ENCODE measurements around the gene RCL1. TPM values are rescaled to one million over a fixed set of nuclear protein-coding genes. Genes with fewer than 3 reads are reported as not detected.

Gene RCL1
- polyA plus RNA-seq, 1 of the 3 experiments (the other 2 are of a cell fraction) = 18.4 TPM

- no peaks in the 10 kb centered on the region for H3F3A ChIP-seq (replicated peaks; ENCODE audit: insufficient read depth)
- peaks cover 0 to 3% of the 10 kb centered on the region in 2 experiments for H3K36me3 ChIP-seq (replicated peaks in 1 of 2; ENCODE audit: control insufficient read depth in 1 of 2, insufficient read depth in 2 of 2, low read length in 1 of 2)
- ChIA-PET POLR2A (no interaction called here), CTCF (interaction anchor here (0.6 to 1.9 kb wide), 2 partner anchors 8 to 47 kb away, joined by 4 to 6 read pairs; no protein-coding TSS in a partner anchor)
- H3K27ac ChIP-seq (ENCODE audit: low read depth in 2 of 2, low read length in 1 of 2) = no peak overlapping the region
- no peak for DNase-seq
- no peaks in the 10 kb centered on the region for H3K27me3 ChIP-seq (ENCODE audit: insufficient read depth)
- no peak overlapping the region for H2AFZ ChIP-seq (ENCODE audit: low read depth)
- no peak overlapping the region for H3K9ac ChIP-seq
- no peaks in the 10 kb centered on the region for H3K4me1 ChIP-seq (ENCODE audit: control insufficient read depth in 1 of 2, insufficient read depth in 2 of 2, low read depth in 1 of 2, low read length in 1 of 2)
- TF ChIP-seq NFIC (IDR thresholded peaks at IDR 0.05; ENCODE audit: borderline replicate concordance) (no peak), EZH2phosphoT487 (IDR thresholded peaks at IDR 0.05; ENCODE audit: borderline replicate concordance, low read depth) (no peak), TAF1 (IDR thresholded peaks at IDR 0.05; ENCODE audit: borderline replicate concordance, low read depth, low read length) (no peak), FOXJ3 (CRISPR knock-in tag; IDR thresholded peaks at IDR 0.05) (no peak)
- TF ChIP-seq, protein P1, sequence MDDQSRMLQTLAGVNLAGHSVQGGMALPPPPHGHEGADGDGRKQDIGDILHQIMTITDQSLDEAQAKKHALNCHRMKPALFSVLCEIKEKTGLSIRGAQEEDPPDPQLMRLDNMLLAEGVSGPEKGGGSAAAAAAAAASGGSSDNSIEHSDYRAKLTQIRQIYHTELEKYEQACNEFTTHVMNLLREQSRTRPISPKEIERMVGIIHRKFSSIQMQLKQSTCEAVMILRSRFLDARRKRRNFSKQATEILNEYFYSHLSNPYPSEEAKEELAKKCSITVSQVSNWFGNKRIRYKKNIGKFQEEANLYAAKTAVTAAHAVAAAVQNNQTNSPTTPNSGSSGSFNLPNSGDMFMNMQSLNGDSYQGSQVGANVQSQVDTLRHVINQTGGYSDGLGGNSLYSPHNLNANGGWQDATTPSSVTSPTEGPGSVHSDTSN (IDR thresholded peaks at IDR 0.05) = no peak
- H3K9me3 ChIP-seq = no peaks in the 10 kb centered on the region
- H3K4me2 ChIP-seq = no peak overlapping the region
- H3K79me2 ChIP-seq (ENCODE audit: insufficient read depth) = peaks cover 93% of the 10 kb centered on the region
- H4K20me1 ChIP-seq (ENCODE audit: insufficient read depth) = 0 out of 2 replicates have a peak, but pooled peaks cover 3% of the 10 kb centered on the region
- H3K4me3 ChIP-seq (ENCODE audit: low read depth in 2 of 2, low read length in 1 of 2) = no peak overlapping the region
- WGBS (ENCODE audit: low lambda C conversion rate) = 86% methylated on average over 1 of the region's 3 CpGs
- no peaks in the 10 kb centered on the region for H3K9me2 ChIP-seq
Observed at GRCh38 chr9:4805191-4805918, 12.6 kb downstream of the RCL1 start.

GRCh38 chr9:4810565-4810964 is 17.8 kb downstream of the RCL1 start:
- Histone ChIP-seq H3K36me3 (replicated peaks in 1 of 2; ENCODE audit: control insufficient read depth in 1 of 2, insufficient read depth in 2 of 2, low read length in 1 of 2) (peaks cover 0 to 8% of the 10 kb centered on the region in 2 experiments), H3K9me3 (no peaks in the 10 kb centered on the region), H3K4me3 (ENCODE audit: low read depth in 2 of 2, low read length in 1 of 2) (no peak overlapping the region), H3K27ac (ENCODE audit: low read depth in 2 of 2, low read length in 1 of 2) (no peak overlapping the region), H2AFZ (ENCODE audit: low read depth) (no peak overlapping the region), H3K9ac (no peak overlapping the region), H3K4me1 (ENCODE audit: control insufficient read depth in 1 of 2, insufficient read depth in 2 of 2, low read depth in 1 of 2, low read length in 1 of 2) (no peaks in the 10 kb centered on the region), H3K4me2 (no peak overlapping the region), H3K79me2 (ENCODE audit: insufficient read depth) (peaks cover 91% of the 10 kb centered on the region), H4K20me1 (ENCODE audit: insufficient read depth) (no peaks in the 10 kb centered on the region), H3K9me2 (no peaks in the 10 kb centered on the region), H3K27me3 (ENCODE audit: insufficient read depth) (no peaks in the 10 kb centered on the region), H3F3A (replicated peaks; ENCODE audit: insufficient read depth) (no peaks in the 10 kb centered on the region)
- TF ChIP-seq GABPA (IDR thresholded peaks at IDR 0.05; ENCODE audit: low read depth) = no peak
- TF ChIP-seq USF1 (IDR thresholded peaks at IDR 0.05; ENCODE audit: borderline replicate concordance, low read depth) = no peak
- TF ChIP-seq POLR2AphosphoS5 (IDR thresholded peaks at IDR 0.05; ENCODE audit: low read depth, low read length) = no peak
- no peak for TF ChIP-seq NRF1 (IDR thresholded peaks at IDR 0.05; ENCODE audit: low read depth, low read length)
- ChIA-PET CTCF (no interaction called here), POLR2A (no interaction called here)
- WGBS (ENCODE audit: low lambda C conversion rate) = 95% methylated on average over 1 of the region's 1 CpG
- DNase-seq = no peak

DNA sequence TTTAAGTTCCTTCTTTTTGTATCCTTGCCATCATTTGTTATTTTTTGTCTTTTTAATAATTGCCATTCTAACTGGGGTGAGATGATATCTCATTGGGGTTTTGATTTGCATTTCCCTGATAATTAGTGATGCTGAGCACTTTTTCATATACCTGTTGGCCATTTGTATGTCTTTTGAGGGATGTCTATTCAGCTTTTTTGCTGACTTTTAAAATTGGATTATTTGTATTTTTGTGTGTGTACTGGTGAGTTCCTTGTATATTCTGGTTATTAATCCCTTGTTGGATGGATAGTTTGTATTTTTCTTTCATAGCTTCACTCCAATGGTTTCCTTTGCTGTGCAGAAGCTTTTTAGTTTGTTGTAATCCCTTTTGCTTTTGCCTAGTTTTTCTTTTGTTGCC is 19.1 kb downstream of the RCL1 start:
- H3K36me3 ChIP-seq (replicated peaks in 1 of 2; ENCODE audit: control insufficient read depth in 1 of 2, insufficient read depth in 2 of 2, low read length in 1 of 2) = peaks cover 0 to 4% of the 10 kb centered on the region in 2 experiments
- H3K9me3 ChIP-seq = no peaks in the 10 kb centered on the region
- no peaks in the 10 kb centered on the region for H4K20me1 ChIP-seq (ENCODE audit: insufficient read depth)
- no peaks in the 10 kb centered on the region for H3K27me3 ChIP-seq (ENCODE audit: insufficient read depth)
- ChIA-PET POLR2A (no interaction called here), CTCF (interaction anchor here (0.9 to 1.2 kb wide), 2 partner anchors 49 to 177 kb away, joined by 3 read pairs; no protein-coding TSS in a partner anchor)
- no peaks in the 10 kb centered on the region for H3K4me1 ChIP-seq (ENCODE audit: control insufficient read depth in 1 of 2, insufficient read depth in 2 of 2, low read depth in 1 of 2, low read length in 1 of 2)
- no peak overlapping the region for H3K4me3 ChIP-seq (ENCODE audit: low read depth in 2 of 2, low read length in 1 of 2)
- no peaks in the 10 kb centered on the region for H3F3A ChIP-seq (replicated peaks; ENCODE audit: insufficient read depth)
- no peak overlapping the region for H3K4me2 ChIP-seq
- H3K9ac ChIP-seq = no peak overlapping the region
- no peak for DNase-seq
- peaks cover 91% of the 10 kb centered on the region for H3K79me2 ChIP-seq (ENCODE audit: insufficient read depth)
- no peak overlapping the region for H2AFZ ChIP-seq (ENCODE audit: low read depth)
- H3K27ac ChIP-seq (ENCODE audit: low read depth in 2 of 2, low read length in 1 of 2) = no peak overlapping the region
- H3K9me2 ChIP-seq = no peaks in the 10 kb centered on the region
- TF ChIP-seq USF2 (IDR thresholded peaks at IDR 0.05; ENCODE audit: borderline replicate concordance, low read depth, low read length) (no peak), RFX5 (IDR thresholded peaks at IDR 0.05; ENCODE audit: low read length) (no peak), FOSL2 (IDR thresholded peaks at IDR 0.05; ENCODE audit: borderline replicate concordance, low read depth) (no peak), REST (IDR thresholded peaks at IDR 0.05; ENCODE audit: low read depth, low read length) (no peak)
